Gastrocnemius medialis (tissue), 4 donors: ENCODE results near the gene HIPK4. TPM values are rescaled to one million over a fixed set of nuclear protein-coding genes. Genes with fewer than 3 reads are reported as not detected.

Source experiments
- ATAC-seq, 2 donors: fragments of 150-250 bp; one replicate each; pipeline ENCODE4 v1.9.1; 2016
- DNase-seq, 2 donors: peaks; one replicate each; pipeline ENCODE4 v3.0.0-alpha.2; 2019
- H3K27ac ChIP-seq, 4 donors: fragments of 200-600 bp; sonication (generic); 1 replicate in 1 of 4; 2 replicates in 3 of 4; pipeline ENCODE4 v1.5.1; 2016 to 2018; ENCODE audit warnings: mild to moderate bottlenecking in 2 of 4, moderate library complexity in 1 of 4
- H3K27me3 ChIP-seq, 3 donors: fragments of 200-600 bp; sonication (generic) in 2 of 3; 1 replicate in 1 of 3; 2 replicates in 2 of 3; pipeline versions ENCODE4 v1.5.1 to v1.6.0; 2016 to 2019; ENCODE audit warnings: mild to moderate bottlenecking in 1 of 3, moderate library complexity in 1 of 3
- H3K36me3 ChIP-seq, 2 donors: fragments of 200-600 bp; sonication (generic) in 1 of 2; one replicate each; pipeline ENCODE4 v1.5.1; 2017 to 2018
- H3K4me1 ChIP-seq, 2 donors: fragments of 200-600 bp; sonication (generic) in 1 of 2; one replicate each; pipeline ENCODE4 v1.5.1; 2016 to 2017; ENCODE audit warnings: mild to moderate bottlenecking in 2 of 2
- H3K4me3 ChIP-seq, 4 donors: fragments of 200-600 bp; sonication (generic) in 3 of 4; 1 replicate in 1 of 4; 2 replicates in 3 of 4; pipeline ENCODE4 v1.5.1; 2016 to 2019; ENCODE audit warnings: mild to moderate bottlenecking in 2 of 4
- H3K9me3 ChIP-seq, 3 donors: fragments of 200-600 bp; sonication (generic) in 2 of 3; 1 replicate in 1 of 3; 2 replicates in 2 of 3; pipeline ENCODE4 v1.5.1; 2016 to 2019
- CTCF ChIP-seq, 5 experiments: fragments of 450-650 bp in 3 of 5; fragments of 200-600 bp in 2 of 5; sonication (generic) in 2 of 5; IDR thresholded peaks in 4 of 5; conservative IDR thresholded peaks in 1 of 5; 1 replicate in 4 of 5; 2 replicates in 1 of 5; pipeline ENCODE4 v1.5.1; 2016 to 2019; ENCODE audit warnings: antibody characterized with exemption in 5 of 5, mild to moderate bottlenecking in 3 of 5, moderate library complexity in 3 of 5
- POLR2A ChIP-seq, 2 donors: fragments of 450-650 bp; IDR thresholded peaks; one replicate each; pipeline ENCODE4 v1.6.1; 2017; ENCODE audit warnings: antibody characterized with exemption in 2 of 2, mild to moderate bottlenecking in 2 of 2, moderate library complexity in 2 of 2
- in situ Hi-C, 4 donors: fragments of 200-750 bp; cut with MboI; loops; one replicate each; pipeline versions ENCODE4 v1.15.0 to v1.8.0; 2017; ENCODE audit warnings: low sequenced_read_pairs in 4 of 4
- intact Hi-C: fragments of 100-400 bp; cut with DNase I; formaldehyde crosslinking; loops from one replicate; pipeline ENCODE4 v1.15.1; 2023; ENCODE audit warnings: low total_unique reads
- total RNA-seq, 4 donors: library from RNA; depleted of rRNA; stranded (reverse); fragments of >200 nt; gene quantifications; one replicate each; pipeline versions ENCODE4 v1.1.0 to v1.2.3, GENCODE V29; 2016

HIPK4 gene
- total RNA-seq, 4 donors from 2014 or later = 0.20 to 0.39 TPM; not detected in 2

GRCh38 chr19:40381321-40381720, 8.7 kb downstream of the HIPK4 start:
- in situ Hi-C loops = loop anchor here in 1 of 4 donors (25.0 kb wide), 1 partner anchor 1381 kb away; the partner anchor contains the start of gene CEACAM6

GRCh38 chr19:40380199-40381037, 9.6 kb downstream of the HIPK4 start:
- intact Hi-C loops = no loop called here
- Histone ChIP-seq H3K36me3 (peaks cover 0 to 27% of the 10 kb centered on the region in 2 donors), H3K27ac (no peak overlapping the region), H3K4me1 (no peaks in the 10 kb centered on the region), H3K9me3 (no peaks in the 10 kb centered on the region), H3K4me3 (no peak overlapping the region), H3K27me3 (no peaks in the 10 kb centered on the region)
- in situ Hi-C loops = loop anchor here in 1 of 4 donors (25.0 kb wide), 1 partner anchor 1382 kb away; the partner anchor contains the start of gene CEACAM6
- no peak for ATAC-seq
- TF ChIP-seq POLR2A (IDR thresholded peaks at IDR 0.05) (no peak), CTCF (IDR thresholded peaks at IDR 0.05 in 4 of 5, conservative IDR thresholded peaks at IDR 0.05 in 1 of 5) (no peak)
- DNase-seq = no peak

More at GRCh38 chr19:40381321-40381720, 8.7 kb downstream of the HIPK4 start:
- Histone ChIP-seq H3K9me3 (no peaks in the 10 kb centered on the region), H3K27me3 (no peaks in the 10 kb centered on the region), H3K36me3 (peaks cover 0 to 23% of the 10 kb centered on the region in 2 donors), H3K4me3 (no peak overlapping the region), H3K4me1 (no peaks in the 10 kb centered on the region), H3K27ac (no peak overlapping the region)
- ATAC-seq = no peak
- no peak for DNase-seq
- TF ChIP-seq POLR2A (IDR thresholded peaks at IDR 0.05) (no peak), CTCF (IDR thresholded peaks at IDR 0.05 in 4 of 5, conservative IDR thresholded peaks at IDR 0.05 in 1 of 5) (no peak)
- intact Hi-C loops = no loop called here

- ATAC-seq = no peak
- TF ChIP-seq POLR2A (IDR thresholded peaks at IDR 0.05) (no peak), CTCF (IDR thresholded peaks at IDR 0.05 in 4 of 5, conservative IDR thresholded peaks at IDR 0.05 in 1 of 5) (no peak)
- H3K27me3 ChIP-seq = no peaks in the 10 kb centered on the region
- H3K9me3 ChIP-seq = no peaks in the 10 kb centered on the region
- peaks cover 0 to 33% of the 10 kb centered on the region in 2 donors for H3K36me3 ChIP-seq
- H3K4me3 ChIP-seq = no peak overlapping the region
- DNase-seq = no peak
- intact Hi-C loops = no loop called here
- H3K4me1 ChIP-seq = no peaks in the 10 kb centered on the region
- in situ Hi-C loops = loop anchor here in 1 of 4 donors (25.0 kb wide), 1 partner anchor 1383 kb away; the partner anchor contains the start of gene CEACAM6
- no peak overlapping the region for H3K27ac ChIP-seq
These were observed 10.4 kb downstream of the HIPK4 start for GRCh38 chr19:40379446-40380198.

GRCh38 chr19:40378509-40378908, 11.5 kb downstream of the HIPK4 start:
- H3K27ac ChIP-seq = no peak overlapping the region
- no peaks in the 10 kb centered on the region for H3K4me1 ChIP-seq
- no peak for DNase-seq
- H3K27me3 ChIP-seq = no peaks in the 10 kb centered on the region
- no peak for ATAC-seq
- TF ChIP-seq POLR2A (IDR thresholded peaks at IDR 0.05) = no peak
- TF ChIP-seq CTCF (IDR thresholded peaks at IDR 0.05 in 4 of 5, conservative IDR thresholded peaks at IDR 0.05 in 1 of 5) = no peak
- in situ Hi-C loops = loop anchor here in 1 of 4 donors (25.0 kb wide), 1 partner anchor 1384 kb away; the partner anchor contains the start of gene CEACAM6
- intact Hi-C loops = no loop called here
- H3K4me3 ChIP-seq = no peak overlapping the region
- peaks cover 0 to 44% of the 10 kb centered on the region in 2 donors for H3K36me3 ChIP-seq
- H3K9me3 ChIP-seq = no peaks in the 10 kb centered on the region
